GM21390 (cell line): ENCODE results near the gene TBC1D3K.
"Not testable (repeated sequence)": the region's sequence is repeated elsewhere in the genome, so short reads cannot be mapped to it uniquely, and the experiment has no call there.

ENCODE experiments used
- ATAC-seq: cut with Tn5 transposase; IDR thresholded peaks from one replicate; pipeline ENCODE4 v1.9.1; 2021; ENCODE audit not compliant: unreplicated experiment

TBC1D3K gene

DNA sequence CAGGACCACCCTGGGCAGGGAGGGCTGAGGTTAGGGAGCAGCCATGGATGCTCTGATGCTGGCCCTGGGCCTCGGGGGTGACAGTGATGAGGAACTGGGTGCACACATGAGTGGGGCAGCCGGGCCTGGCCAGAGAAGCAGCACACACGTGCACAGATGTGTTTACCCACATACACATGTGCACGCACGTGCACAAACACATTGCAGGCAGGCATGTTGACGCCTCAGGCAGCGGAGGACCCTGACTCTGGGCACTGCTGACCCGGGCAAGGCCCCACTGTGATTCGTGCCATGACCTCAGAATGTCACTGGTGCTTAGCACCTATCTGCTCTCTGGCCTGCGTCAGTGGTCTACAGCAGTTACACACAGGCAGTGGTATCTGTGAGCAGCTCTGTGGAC is at the start of gene TBC1D3K:
Gene TBC1D3K, plus strand, starts transcription at position 301 of the 400 bp plus-strand sequence. CDS start 1,585 bp downstream, outside the sequence.
- not testable (repeated sequence) for ATAC-seq

DNA sequence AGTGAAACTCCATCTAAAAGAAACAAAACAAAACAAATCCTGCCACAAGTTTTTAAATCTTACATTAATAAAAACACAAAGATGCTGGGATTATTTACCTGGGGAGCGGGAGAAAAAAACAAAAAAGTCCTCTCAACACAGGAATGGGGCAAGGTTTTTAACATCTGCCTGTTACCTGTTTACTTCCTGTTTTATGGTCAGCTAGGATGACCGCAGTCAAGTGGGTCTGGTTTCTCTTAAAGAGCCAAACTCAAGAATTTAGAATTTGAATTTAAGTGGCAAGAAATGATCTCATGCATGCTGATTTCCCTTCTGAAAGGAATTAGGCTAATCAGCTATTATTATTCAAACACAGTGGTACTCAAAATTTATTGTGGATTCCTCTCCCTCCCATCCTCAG is 39.7 kb upstream of the TBC1D3K start:
- no peak for ATAC-seq

DNA sequence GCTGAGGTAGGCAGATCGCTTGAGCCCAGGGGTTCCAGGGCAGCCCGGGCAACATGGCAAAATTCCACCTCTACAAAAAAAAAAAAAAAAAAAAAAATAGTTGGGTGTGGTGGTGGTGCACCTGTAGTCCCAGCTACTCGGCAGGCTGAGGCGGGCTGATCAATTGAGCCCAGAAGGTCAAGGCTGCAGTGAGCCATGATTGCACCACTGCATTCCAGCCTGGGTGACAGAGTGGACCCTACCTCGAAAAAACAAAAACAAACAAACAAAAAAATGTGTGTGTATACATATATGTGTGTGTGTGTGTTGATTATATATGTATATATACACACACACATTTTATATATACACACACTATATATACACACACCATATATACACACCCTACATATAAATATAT is 39.1 kb upstream of the TBC1D3K start:
- no peak for ATAC-seq

DNA sequence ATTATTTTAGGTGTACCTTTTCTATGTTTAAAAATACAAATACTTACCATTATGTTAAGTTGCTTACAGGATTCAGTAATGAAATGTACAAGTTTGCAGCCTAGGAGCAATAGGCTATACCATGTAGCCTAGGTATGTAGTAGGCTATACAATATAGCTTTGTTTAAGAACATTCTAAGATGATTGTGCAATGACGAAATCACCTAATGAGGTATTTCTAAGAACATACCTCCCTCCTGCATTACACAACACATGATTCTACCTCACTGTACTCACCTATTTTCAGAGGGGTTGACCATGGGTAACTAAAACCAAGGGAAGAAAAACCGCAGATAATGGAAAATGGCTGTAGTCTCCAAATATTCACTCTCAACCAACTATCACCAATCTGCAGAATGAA is 35.3 kb upstream of the TBC1D3K start:
- ATAC-seq, result no peak

DNA sequence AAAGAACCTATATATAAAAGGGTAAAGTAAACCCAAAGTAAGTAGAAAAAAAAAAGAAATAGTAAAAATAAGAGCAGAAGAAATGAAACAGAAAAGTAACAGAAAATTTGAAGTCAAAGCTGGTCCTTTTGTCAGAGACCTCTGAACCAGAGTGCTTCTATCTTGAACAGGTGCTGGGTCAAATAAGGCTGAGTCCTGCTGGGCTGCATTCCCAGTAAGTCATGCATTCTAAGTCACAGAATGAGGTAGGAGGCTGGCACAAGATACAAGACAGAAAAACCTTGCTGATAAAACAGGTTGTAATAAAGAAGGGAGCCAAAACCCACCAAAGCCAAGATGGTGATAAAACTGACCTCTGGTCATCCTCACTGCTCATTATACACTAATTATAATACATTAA is 27.3 kb upstream of the TBC1D3K start:
- ATAC-seq, result not testable (repeated sequence)
